ENCODE measurements around the gene CNOT4. TPM values are rescaled to one million over a fixed set of nuclear protein-coding genes. Genes with fewer than 3 reads are reported as not detected.

The CNOT4 gene
- total and polyA plus RNA-seq, 2 of the 8 experiments (the other 6 are each of a cell fraction or from before 2014, with no cell fraction given) = 10.9 to 25.8 TPM

DNA sequence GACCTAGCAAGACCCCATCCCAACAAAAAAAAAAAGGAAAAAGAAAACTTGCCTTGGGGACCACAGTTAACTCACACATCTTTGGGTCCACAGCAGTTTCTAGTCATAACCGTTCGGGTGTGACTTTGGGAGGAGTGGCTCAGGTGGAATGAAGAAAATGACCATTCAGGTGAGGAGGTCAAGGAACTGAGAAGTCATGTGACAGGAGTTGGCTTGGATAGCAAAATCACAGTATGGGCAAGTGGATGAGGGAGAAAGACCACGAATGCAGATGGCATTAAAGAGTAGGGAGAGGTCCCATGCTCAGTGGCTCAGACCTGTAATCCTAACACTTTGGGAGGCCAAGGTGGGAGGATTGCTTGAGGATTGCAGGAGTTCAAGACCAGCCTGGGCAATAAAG, 17.1 kb upstream of the CNOT4 start:
- POLR2A ChIA-PET (ENCODE audit: partially characterized antibody) = interaction anchor here (1.1 kb wide), 1 partner anchor 8 kb away, joined by 3 read pairs; no protein-coding TSS in a partner anchor
- Histone ChIP-seq H2BK20ac (ENCODE audit: low read length) (no peak overlapping the region), H3K36me3 (ENCODE audit: control insufficient read depth in 2 of 4, insufficient read depth in 4 of 4, low read length in 3 of 4) (no peaks in the 10 kb centered on the region), H3K23ac (ENCODE audit: insufficient read length) (no peak overlapping the region), H3K9ac (replicated peaks in 1 of 4; ENCODE audit: extremely low read depth in 1 of 4, low read depth in 3 of 4, low read length in 3 of 4) (no peak overlapping the region), H3K27me3 (replicated peaks in 1 of 4; ENCODE audit: control insufficient read depth in 3 of 4, extremely low read depth in 1 of 4, insufficient read depth in 3 of 4, low read length in 3 of 4) (no peaks in the 10 kb centered on the region), H2BK12ac (ENCODE audit: low read depth, low read length) (no peak overlapping the region), H4K5ac (ENCODE audit: insufficient read length, low read depth, low read length) (no peak overlapping the region), H4K8ac (ENCODE audit: extremely low read depth, insufficient read depth, low read length) (no peak overlapping the region), H3K23me2 (ENCODE audit: low read depth, low read length) (no peaks in the 10 kb centered on the region), H3K4ac (replicated peaks; ENCODE audit: insufficient read length, low read depth, low read length) (no peak overlapping the region), H2BK5ac (ENCODE audit: low read depth, low read length) (no peak overlapping the region), H4K20me1 (replicated peaks in 1 of 2; ENCODE audit: control insufficient read depth in 1 of 2, insufficient read depth in 2 of 2, low read length in 2 of 2) (no peaks in the 10 kb centered on the region), H3K56ac (replicated peaks; ENCODE audit: insufficient read length, low read depth, low read length) (no peak overlapping the region), H3K27ac (ENCODE audit: low read depth, low read length) (no peak overlapping the region), H3K79me2 (ENCODE audit: control insufficient read depth in 1 of 2, insufficient read depth in 2 of 2, low read length in 2 of 2) (no peaks in the 10 kb centered on the region), H4K91ac (replicated peaks; ENCODE audit: insufficient read length, low read length) (no peak overlapping the region), H3K4me1 (replicated peaks in 1 of 4; ENCODE audit: control insufficient read depth in 3 of 4, insufficient read depth in 4 of 4, low read length in 3 of 4) (no peaks in the 10 kb centered on the region), H3K79me1 (ENCODE audit: low read depth, low read length) (0 out of 2 replicates have a peak, but pooled peaks cover 2% of the 10 kb centered on the region), H2BK120ac (replicated peaks; ENCODE audit: low read depth, low read length) (no peak overlapping the region), H3K9me3 (ENCODE audit: insufficient read depth in 2 of 2, low read depth in 1 of 2, low read length in 1 of 2) (no peaks in the 10 kb centered on the region), H3K4me3 (ENCODE audit: extremely low read depth in 1 of 4, insufficient read depth in 2 of 4, low read depth in 3 of 4, low read length in 4 of 4) (no peak overlapping the region), H3K4me2 (ENCODE audit: insufficient read depth in 1 of 2, low read depth in 2 of 2, low read length in 2 of 2) (no peak overlapping the region), H3K14ac (ENCODE audit: insufficient read length) (no peak overlapping the region), H2AFZ (ENCODE audit: low read length) (no peak overlapping the region), H3K18ac (ENCODE audit: extremely low read depth, low read length) (no peak overlapping the region), H2BK15ac (ENCODE audit: low read length) (no peak overlapping the region), H2AK5ac (ENCODE audit: low read depth, low read length) (no peak overlapping the region)
- FAIRE-seq (no peak), DNase-seq (ENCODE audit: low read depth in 1 of 2, low spot score in 2 of 2) (no peak)
- CTCF ChIA-PET (ENCODE audit: partially characterized antibody) = no interaction called here
- TF ChIP-seq NANOG (IDR thresholded peaks at IDR 0.05; ENCODE audit: insufficient read depth, low read depth, low read length, poor library complexity, severe bottlenecking) (no peak), SP4 (IDR thresholded peaks at IDR 0.05; ENCODE audit: low read length) (no peak), TEAD4 (IDR thresholded peaks at IDR 0.05; ENCODE audit: low read depth, low read length) (no peak), RAD21 (IDR thresholded peaks at IDR 0.05 in 1 of 2, conservative IDR thresholded peaks at IDR 0.05 in 1 of 2; ENCODE audit: low read depth in 2 of 2, low read length in 2 of 2) (no peak), JUN (IDR thresholded peaks at IDR 0.05; ENCODE audit: low read depth, low read length) (no peak)
- WGBS, 2 experiments (ENCODE audit: extremely low coverage in 1 of 2, insufficient coverage in 1 of 2, insufficient read length in 1 of 2, insufficient replicate concordance in 2 of 2, low coverage in 1 of 2, low lambda C conversion rate in 2 of 2, missing lambda C conversion rate in 1 of 2) = 85% methylated on average over 3 of the region's 3 CpGs; no CpG with 5 or more reads in 1 of the 2 experiments
